GM23338 (cell line): ENCODE measurements around the gene LIF. TPM values are rescaled to one million over a fixed set of nuclear protein-coding genes. Genes with fewer than 3 reads are reported as not detected.

ENCODE experiments used
- ATAC-seq: fragments of 200-7000 bp; cut with Tn5 transposase; 3 replicates; pipeline ENCODE4 v1.9.1; 2020
- DNase-seq: peaks from one replicate; pipeline ENCODE4 v3.0.0-alpha.2; 2015; ENCODE audit warnings: low spot score
- H2AFZ ChIP-seq: fragments of 200-600 bp; sonication (generic); 2 replicates; pipeline ENCODE4 v1.8.0; 2016; ENCODE audit warnings: antibody characterized with exemption, mild to moderate bottlenecking, moderate library complexity
- H3F3A ChIP-seq: fragments of 200-600 bp; sonication (generic); replicated peaks from 2 replicates; pipeline ENCODE4 v1.8.0; 2017; ENCODE audit warnings: antibody characterized with exemption, mixed run types, low read depth
- H3K27ac ChIP-seq: fragments of 200-600 bp; sonication (generic); 2 replicates; pipeline ENCODE4 v1.6.1; 2016; ENCODE audit warnings: low read depth
- H3K27me3 ChIP-seq: fragments of 200-600 bp; sonication (generic); 2 replicates; pipeline ENCODE4 v1.8.0; 2016; ENCODE audit warnings: mild to moderate bottlenecking, mixed run types, moderate library complexity; ENCODE audit not compliant: insufficient read depth
- H3K36me3 ChIP-seq: fragments of 200-600 bp; sonication (generic); 2 replicates; pipeline ENCODE4 v1.8.0; 2016; ENCODE audit warnings: mild to moderate bottlenecking; ENCODE audit not compliant: insufficient read depth
- H3K4me1 ChIP-seq: fragments of 200-600 bp; sonication (generic); 2 replicates; pipeline ENCODE4 v1.8.0; 2016; ENCODE audit warnings: mild to moderate bottlenecking, moderate library complexity; ENCODE audit not compliant: insufficient read depth
- H3K4me2 ChIP-seq: fragments of 200-600 bp; sonication (generic); 2 replicates; pipeline ENCODE4 v1.7.1; 2017; ENCODE audit warnings: mixed run types
- H3K4me3 ChIP-seq: fragments of 200-600 bp; sonication (generic); 2 replicates; pipeline ENCODE4 v1.6.1; 2016; ENCODE audit warnings: mixed run types
- H3K79me2 ChIP-seq: fragments of 200-600 bp; sonication (generic); replicated peaks from 2 replicates; pipeline ENCODE4 v1.8.0; 2017; ENCODE audit warnings: mild to moderate bottlenecking; ENCODE audit not compliant: insufficient read depth
- H3K9me2 ChIP-seq: fragments of 200-600 bp; sonication (generic); 2 replicates; pipeline ENCODE4 v1.8.0; 2017; ENCODE audit not compliant: insufficient read depth
- H4K20me1 ChIP-seq: fragments of 200-600 bp; sonication (generic); replicated peaks from 2 replicates; pipeline ENCODE4 v1.8.0; 2017; ENCODE audit warnings: mild to moderate bottlenecking; ENCODE audit not compliant: insufficient read depth
- H3K27ac Mint-ChIP-seq: 2 replicates; pipeline ENCODE4 v1.8.0; 2020; ENCODE audit warnings: inconsistent platforms, mild to moderate bottlenecking, moderate library complexity, mixed read lengths
- H3K27me3 Mint-ChIP-seq: 3 replicates; pipeline ENCODE4 v1.8.0; 2022; ENCODE audit warnings: low read depth, mild to moderate bottlenecking, moderate library complexity, mixed read lengths, inconsistent platforms; ENCODE audit not compliant: insufficient read depth, poor library complexity
- H3K36me3 Mint-ChIP-seq: 3 replicates; pipeline ENCODE4 v1.8.0; 2021; ENCODE audit warnings: low read depth, mild to moderate bottlenecking, inconsistent platforms, moderate library complexity, mixed read lengths
- H3K4me1 Mint-ChIP-seq: 3 replicates; pipeline ENCODE4 v1.8.0; 2020; ENCODE audit warnings: mild to moderate bottlenecking, inconsistent platforms, mixed read lengths
- H3K4me3 Mint-ChIP-seq: 3 replicates; pipeline ENCODE4 v1.8.0; 2021; ENCODE audit warnings: moderate library complexity, mild to moderate bottlenecking, inconsistent platforms, mixed read lengths
- H3K9me3 Mint-ChIP-seq: 3 replicates; pipeline ENCODE4 v1.8.0; 2020; ENCODE audit warnings: moderate library complexity, mild to moderate bottlenecking, inconsistent platforms, mixed read lengths
- CREB1 ChIP-seq: fragments of 250-450 bp; sonication (Bioruptor Pico); IDR thresholded peaks from 2 replicates; pipeline ENCODE4 v1.5.0; 2020; ENCODE audit warnings: low read depth, mild to moderate bottlenecking, moderate library complexity
- CTCF ChIP-seq, 2 experiments: fragments of 200-600 bp in 1 of 2; sonication (generic) in 1 of 2; conservative IDR thresholded peaks; 2 replicates each; pipeline versions ENCODE4 v1.5.1 to v1.6.1; 2016 to 2017; ENCODE audit warnings: antibody characterized with exemption in 2 of 2, low read depth in 2 of 2, mild to moderate bottlenecking in 2 of 2, moderate library complexity in 1 of 2
- ETS1 ChIP-seq: IDR thresholded peaks from 2 replicates; pipeline ENCODE4 v1.6.1; 2016; ENCODE audit warnings: antibody characterized with exemption
- EZH2 ChIP-seq: fragments of 200-600 bp; sonication (generic); IDR thresholded peaks from one replicate; pipeline ENCODE4 v1.8.0; 2017; ENCODE audit warnings: antibody characterized with exemption, mild to moderate bottlenecking, low read depth; ENCODE audit not compliant: unreplicated experiment
- NANOG ChIP-seq: IDR thresholded peaks from 2 replicates; pipeline ENCODE4 v1.6.1; 2016; ENCODE audit warnings: antibody characterized with exemption, borderline replicate concordance
- POLR2AphosphoS5 ChIP-seq: IDR thresholded peaks from 2 replicates; pipeline ENCODE4 v1.6.1; 2016; ENCODE audit warnings: antibody characterized with exemption, low read depth
- REST ChIP-seq: IDR thresholded peaks from one replicate; pipeline ENCODE4 v1.6.1; 2018; ENCODE audit warnings: antibody characterized with exemption; ENCODE audit not compliant: unreplicated experiment
- STAT1 ChIP-seq: IDR thresholded peaks from one replicate; pipeline ENCODE4 v1.6.1; 2016; ENCODE audit warnings: antibody characterized with exemption; ENCODE audit not compliant: unreplicated experiment
- ZNF462 ChIP-seq: fragments of 250-450 bp; sonication (Bioruptor Pico); IDR thresholded peaks from 2 replicates; pipeline ENCODE4 v1.5.0; 2020; ENCODE audit warnings: mild to moderate bottlenecking, moderate library complexity
- polyA plus RNA-seq: library from polyadenylated mRNA; unstranded; fragments of >200 nt; fragmentation: Nextera tagmentation; extraction: Ambion mirVana; gene quantifications from 2 replicates; pipeline ENCODE4 v1.2.1, GENCODE V29; 2016
- total RNA-seq: library from RNA; depleted of rRNA; stranded (reverse); fragments of >200 nt; shearing (Covaris generic); gene quantifications from 2 replicates; pipeline ENCODE4 v1.2.3, GENCODE V29; 2014

The LIF gene
- total and polyA plus RNA-seq, 2 experiments from 2014 or later: 1.8 to 3.6 TPM

GRCh38 chr22:30227438-30228228 is 18.9 kb downstream of the LIF start:
- no peak overlapping the region for H2AFZ ChIP-seq
- no peaks in the 10 kb centered on the region for H3K36me3 Mint-ChIP-seq
- H3K4me3 ChIP-seq: no peak overlapping the region
- H3K36me3 ChIP-seq: no peaks in the 10 kb centered on the region
- H3K79me2 ChIP-seq: no peaks in the 10 kb centered on the region
- H3K27me3 ChIP-seq: no peaks in the 10 kb centered on the region
- peaks cover 10% of the 10 kb centered on the region; the same call in 1 of the 2 replicates for H3K4me1 ChIP-seq
- H3K27ac ChIP-seq: no peak overlapping the region
- no peaks in the 10 kb centered on the region; the same call in 2 of the 3 replicates for H3K9me3 Mint-ChIP-seq
- H3F3A ChIP-seq: no peaks in the 10 kb centered on the region
- H3K4me1 Mint-ChIP-seq: peaks cover 4% of the 10 kb centered on the region
- no peaks in the 10 kb centered on the region for H3K9me2 ChIP-seq
- no peak overlapping the region for H3K4me3 Mint-ChIP-seq
- peaks cover 2% of the 10 kb centered on the region for H3K27me3 Mint-ChIP-seq
- H3K4me2 ChIP-seq: no peak overlapping the region
- TF ChIP-seq CTCF (conservative IDR thresholded peaks at IDR 0.05; ENCODE audit: low read depth in 2 of 2) (no peak), POLR2AphosphoS5 (no peak), NANOG (no peak), ZNF462 (CRISPR knock-in tag) (no peak), STAT1 (no peak), EZH2 (no peak), CREB1 (CRISPR knock-in tag) (no peak), ETS1 (no peak), REST (no peak)
- no peak for DNase-seq
- no peak overlapping the region for H3K27ac Mint-ChIP-seq
- no peaks in the 10 kb centered on the region for H4K20me1 ChIP-seq
- ATAC-seq: no peak
